ENCODE results near the gene NDUFA6. TPM values are rescaled to one million over a fixed set of nuclear protein-coding genes. Genes with fewer than 3 reads are reported as not detected.

Gene NDUFA6
- total RNA-seq, 3 donors from 2014 or later, result 37.3 to 61.1 (median 45.2) TPM

Other genes with a start within 250 kb of the NDUFA6 start
- not detected for gene SHISA8, start 175.7 kb downstream of the NDUFA6 start, total RNA-seq
- gene TNFRSF13C, start 164.0 kb downstream of the NDUFA6 start, total RNA-seq, result under 1 TPM; under 0.01 to 0.33 (median 0.15) TPM
- 1 to 10 TPM; 1.5 to 2.9 (median 1.9) TPM for gene CENPM, start 143.6 kb downstream of the NDUFA6 start, total RNA-seq
- gene SEPTIN3, start 121.3 kb downstream of the NDUFA6 start, total RNA-seq, result 1 to 10 TPM in 2 of 3 donors, under 1 TPM in 1; 0.16 to 2.2 (median 1.6) TPM
- gene WBP2NL, start 92.0 kb downstream of the NDUFA6 start, total RNA-seq, result 10 to 100 TPM in 1 of 3 donors, 1 to 10 TPM in 1, under 1 TPM in 1; 0.96 to 12.3 (median 2.0) TPM
- 10 to 100 TPM; 22.9 to 38.9 (median 27.2) TPM for gene NAGA, start 20.0 kb downstream of the NDUFA6 start, total RNA-seq
- 10 to 100 TPM; 11.5 to 18.0 (median 11.6) TPM for gene PHETA2, start 16.5 kb downstream of the NDUFA6 start, total RNA-seq
- 10 to 100 TPM; 13.9 to 19.7 (median 16.2) TPM for gene SMDT1, start 11.1 kb downstream of the NDUFA6 start, total RNA-seq
- 1 to 10 TPM in 1 of 3 donors, under 1 TPM in 2; 0.16 to 2.0 (median 0.73) TPM for gene CYP2D6, start 40.0 kb upstream of the NDUFA6 start, total RNA-seq
- 10 to 100 TPM; 24.2 to 43.3 (median 36.1) TPM for gene TCF20, start 179.9 kb upstream of the NDUFA6 start, total RNA-seq